ENCODE measurements around the gene GFPT1. TPM values are rescaled to one million over a fixed set of nuclear protein-coding genes. Genes with fewer than 3 reads are reported as not detected.

GFPT1 gene
- total and polyA plus RNA-seq, 2 experiments from 2014 or later = 60.8 to 62.0 TPM

DNA sequence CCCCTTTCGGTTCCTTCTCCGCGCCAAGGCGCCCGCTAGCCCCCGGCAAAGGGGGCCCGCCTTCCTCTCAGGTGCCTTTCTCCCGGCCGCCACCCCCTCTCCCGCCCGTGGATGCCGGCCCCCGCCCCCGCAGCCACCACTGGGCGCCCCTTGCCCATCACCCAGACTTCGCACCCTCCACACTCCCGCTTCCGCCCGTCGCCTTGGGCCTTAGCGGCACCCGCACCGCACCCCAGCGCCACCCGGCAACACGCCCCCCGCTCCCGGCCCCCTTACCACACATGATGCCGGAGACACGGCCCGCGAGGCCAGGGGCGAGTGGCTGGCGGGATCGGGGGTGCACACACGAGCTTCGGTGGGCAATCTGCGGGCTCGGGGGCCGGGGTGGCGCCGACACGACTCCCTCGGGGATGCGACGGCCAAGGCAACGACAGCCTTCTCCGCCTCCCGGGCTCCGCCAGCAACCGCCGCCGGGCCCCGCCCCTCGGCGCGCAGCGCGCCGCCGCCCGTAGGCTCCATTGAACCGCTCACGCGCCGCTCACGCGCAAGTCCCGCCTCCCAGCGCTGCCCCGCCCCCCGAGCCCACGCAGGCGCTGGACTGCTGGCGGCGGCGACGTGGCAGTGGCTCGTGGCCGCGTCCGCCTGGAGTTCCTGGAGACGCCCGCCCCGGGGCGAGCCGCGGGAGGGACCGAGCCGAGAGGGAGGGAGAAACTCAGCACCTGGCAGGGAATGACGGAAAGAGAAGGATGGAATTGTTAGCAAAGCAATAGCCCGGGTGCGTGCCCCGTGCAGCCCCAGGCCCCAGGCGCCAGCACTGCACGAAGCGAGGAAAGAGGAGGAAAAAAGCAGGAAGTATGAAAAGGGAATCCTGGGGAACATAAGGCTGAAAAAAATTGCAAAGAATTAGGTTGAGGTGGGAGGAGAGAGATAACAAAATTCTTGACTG, at the start of gene GFPT1 (continued):
- TF ChIP-seq JUNB (IDR thresholded peaks at IDR 0.05; ENCODE audit: unreplicated experiment) = no peak

DNA sequence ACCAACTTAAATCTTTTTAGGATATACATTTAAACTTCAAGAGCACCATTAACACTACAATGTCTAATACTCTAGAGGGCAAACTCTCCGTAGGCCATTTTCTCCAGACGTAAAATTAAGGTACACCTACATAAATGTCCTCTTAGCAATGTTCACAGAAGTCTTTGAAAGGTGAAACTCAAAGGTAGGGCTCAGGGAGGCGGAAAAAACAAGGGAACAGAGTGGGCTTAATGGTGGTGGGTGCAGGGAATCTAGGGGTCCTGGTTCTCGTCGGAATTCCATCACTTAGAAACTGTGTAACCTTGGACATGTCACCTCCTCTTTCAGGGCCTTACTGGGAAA, 49.5 kb upstream of the GFPT1 start:
- Histone ChIP-seq H3K36me3 (ENCODE audit: insufficient read depth) (0 out of 2 replicates have a peak, but pooled peaks cover 1% of the 10 kb centered on the region), H3K4me1 (ENCODE audit: insufficient read depth) (peaks cover 26% of the 10 kb centered on the region), H3K27ac (ENCODE audit: low read depth) (peak overlapping the region; percentile 86), H3F3A (replicated peaks; ENCODE audit: low read depth) (peaks cover 5% of the 10 kb centered on the region), H3K79me2 (replicated peaks; ENCODE audit: insufficient read depth) (no peaks in the 10 kb centered on the region; the same call in 1 of the 2 replicates), H3K4me2 (peak overlapping the region; percentile 80), H3K9me2 (ENCODE audit: insufficient read depth) (peaks cover 7% of the 10 kb centered on the region; the same call in 1 of the 2 replicates), H4K20me1 (replicated peaks; ENCODE audit: insufficient read depth) (no peaks in the 10 kb centered on the region), H2AFZ (peak overlapping the region; percentile 28; the same call in 1 of the 2 replicates), H3K4me3 (peak overlapping the region; percentile 62), H3K27me3 (ENCODE audit: insufficient read depth) (no peaks in the 10 kb centered on the region)
- TF ChIP-seq, protein P1, sequence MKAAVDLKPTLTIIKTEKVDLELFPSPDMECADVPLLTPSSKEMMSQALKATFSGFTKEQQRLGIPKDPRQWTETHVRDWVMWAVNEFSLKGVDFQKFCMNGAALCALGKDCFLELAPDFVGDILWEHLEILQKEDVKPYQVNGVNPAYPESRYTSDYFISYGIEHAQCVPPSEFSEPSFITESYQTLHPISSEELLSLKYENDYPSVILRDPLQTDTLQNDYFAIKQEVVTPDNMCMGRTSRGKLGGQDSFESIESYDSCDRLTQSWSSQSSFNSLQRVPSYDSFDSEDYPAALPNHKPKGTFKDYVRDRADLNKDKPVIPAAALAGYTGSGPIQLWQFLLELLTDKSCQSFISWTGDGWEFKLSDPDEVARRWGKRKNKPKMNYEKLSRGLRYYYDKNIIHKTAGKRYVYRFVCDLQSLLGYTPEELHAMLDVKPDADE (IDR thresholded peaks at IDR 0.05) = no peak
- TF ChIP-seq ZNF331 (CRISPR knock-in tag; IDR thresholded peaks at IDR 0.05; ENCODE audit: low read depth) (no peak), POLR2AphosphoS5 (IDR thresholded peaks at IDR 0.05; ENCODE audit: low read depth) (no peak)
- Mint-ChIP-seq H3K9me3 (0 out of 3 replicates have a peak, but pooled peaks cover 5% of the 10 kb centered on the region), H3K36me3 (ENCODE audit: low read depth) (no peaks in the 10 kb centered on the region; the same call in 2 of the 3 replicates), H3K27me3 (ENCODE audit: insufficient read depth, low read depth, poor library complexity) (peaks cover 11% of the 10 kb centered on the region), H3K4me1 (peaks cover 29% of the 10 kb centered on the region), H3K4me3 (peak overlapping the region; percentile 95), H3K27ac (peak overlapping the region; percentile 98)
- peak; percentile 5 for ATAC-seq
- peak; percentile 24 for DNase-seq (ENCODE audit: low spot score)

DNA sequence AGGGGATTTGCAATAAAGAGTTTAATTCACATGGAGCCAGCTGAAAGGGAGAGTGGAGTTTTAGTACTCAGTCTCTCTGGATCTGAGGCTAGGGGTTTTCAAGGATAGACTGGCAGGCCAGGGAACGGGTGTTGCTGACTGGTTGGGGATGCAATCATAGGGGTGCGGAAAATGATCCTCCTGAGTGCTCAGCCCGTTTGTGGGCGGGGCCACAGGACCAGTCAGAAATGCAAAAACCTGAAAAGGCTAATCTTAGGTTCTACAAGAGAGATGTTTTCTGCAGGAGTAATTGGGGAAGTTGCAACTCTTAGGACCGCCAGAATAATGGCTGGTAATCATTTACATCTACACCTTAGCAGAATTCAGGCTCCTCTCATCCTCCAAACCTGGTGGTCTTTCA, 47.7 kb upstream of the GFPT1 start:
- Histone ChIP-seq H3K27ac (ENCODE audit: low read depth) (no peak overlapping the region), H4K20me1 (replicated peaks; ENCODE audit: insufficient read depth) (no peaks in the 10 kb centered on the region; the same call in 1 of the 2 replicates), H3K36me3 (ENCODE audit: insufficient read depth) (0 out of 2 replicates have a peak, but pooled peaks cover 8% of the 10 kb centered on the region), H3K4me1 (ENCODE audit: insufficient read depth) (peaks cover 26% of the 10 kb centered on the region), H3K4me2 (peak overlapping the region; percentile 80), H3K79me2 (replicated peaks; ENCODE audit: insufficient read depth) (no peaks in the 10 kb centered on the region; the same call in 1 of the 2 replicates), H3K9me2 (ENCODE audit: insufficient read depth) (no peaks in the 10 kb centered on the region), H3K27me3 (ENCODE audit: insufficient read depth) (no peaks in the 10 kb centered on the region), H3K4me3 (no peak overlapping the region), H2AFZ (no peak overlapping the region), H3F3A (replicated peaks; ENCODE audit: low read depth) (peaks cover 5% of the 10 kb centered on the region)
- H3K27me3 Mint-ChIP-seq (ENCODE audit: insufficient read depth, low read depth, poor library complexity) = peaks cover 9% of the 10 kb centered on the region
- H3K4me3 Mint-ChIP-seq = no peak overlapping the region; the same call in 2 of the 3 replicates
- H3K4me1 Mint-ChIP-seq = peaks cover 29% of the 10 kb centered on the region
- 0 out of 2 replicates have a peak overlapping the region, but pooled peaks have one; percentile 21 for H3K27ac Mint-ChIP-seq
- peaks cover 2% of the 10 kb centered on the region; the same call in 2 of the 3 replicates for H3K36me3 Mint-ChIP-seq (ENCODE audit: low read depth)
- no peak for ATAC-seq
- H3K9me3 Mint-ChIP-seq = 0 out of 3 replicates have a peak, but pooled peaks cover 5% of the 10 kb centered on the region
- peak; percentile 40 for DNase-seq (ENCODE audit: low spot score)
- no peak for TF ChIP-seq ZNF114 (CRISPR knock-in tag; IDR thresholded peaks at IDR 0.05)
- TF ChIP-seq, protein P2, sequence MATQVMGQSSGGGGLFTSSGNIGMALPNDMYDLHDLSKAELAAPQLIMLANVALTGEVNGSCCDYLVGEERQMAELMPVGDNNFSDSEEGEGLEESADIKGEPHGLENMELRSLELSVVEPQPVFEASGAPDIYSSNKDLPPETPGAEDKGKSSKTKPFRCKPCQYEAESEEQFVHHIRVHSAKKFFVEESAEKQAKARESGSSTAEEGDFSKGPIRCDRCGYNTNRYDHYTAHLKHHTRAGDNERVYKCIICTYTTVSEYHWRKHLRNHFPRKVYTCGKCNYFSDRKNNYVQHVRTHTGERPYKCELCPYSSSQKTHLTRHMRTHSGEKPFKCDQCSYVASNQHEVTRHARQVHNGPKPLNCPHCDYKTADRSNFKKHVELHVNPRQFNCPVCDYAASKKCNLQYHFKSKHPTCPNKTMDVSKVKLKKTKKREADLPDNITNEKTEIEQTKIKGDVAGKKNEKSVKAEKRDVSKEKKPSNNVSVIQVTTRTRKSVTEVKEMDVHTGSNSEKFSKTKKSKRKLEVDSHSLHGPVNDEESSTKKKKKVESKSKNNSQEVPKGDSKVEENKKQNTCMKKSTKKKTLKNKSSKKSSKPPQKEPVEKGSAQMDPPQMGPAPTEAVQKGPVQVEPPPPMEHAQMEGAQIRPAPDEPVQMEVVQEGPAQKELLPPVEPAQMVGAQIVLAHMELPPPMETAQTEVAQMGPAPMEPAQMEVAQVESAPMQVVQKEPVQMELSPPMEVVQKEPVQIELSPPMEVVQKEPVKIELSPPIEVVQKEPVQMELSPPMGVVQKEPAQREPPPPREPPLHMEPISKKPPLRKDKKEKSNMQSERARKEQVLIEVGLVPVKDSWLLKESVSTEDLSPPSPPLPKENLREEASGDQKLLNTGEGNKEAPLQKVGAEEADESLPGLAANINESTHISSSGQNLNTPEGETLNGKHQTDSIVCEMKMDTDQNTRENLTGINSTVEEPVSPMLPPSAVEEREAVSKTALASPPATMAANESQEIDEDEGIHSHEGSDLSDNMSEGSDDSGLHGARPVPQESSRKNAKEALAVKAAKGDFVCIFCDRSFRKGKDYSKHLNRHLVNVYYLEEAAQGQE (IDR thresholded peaks at IDR 0.05; ENCODE audit: unreplicated experiment) = no peak
- TF ChIP-seq, protein P3, sequence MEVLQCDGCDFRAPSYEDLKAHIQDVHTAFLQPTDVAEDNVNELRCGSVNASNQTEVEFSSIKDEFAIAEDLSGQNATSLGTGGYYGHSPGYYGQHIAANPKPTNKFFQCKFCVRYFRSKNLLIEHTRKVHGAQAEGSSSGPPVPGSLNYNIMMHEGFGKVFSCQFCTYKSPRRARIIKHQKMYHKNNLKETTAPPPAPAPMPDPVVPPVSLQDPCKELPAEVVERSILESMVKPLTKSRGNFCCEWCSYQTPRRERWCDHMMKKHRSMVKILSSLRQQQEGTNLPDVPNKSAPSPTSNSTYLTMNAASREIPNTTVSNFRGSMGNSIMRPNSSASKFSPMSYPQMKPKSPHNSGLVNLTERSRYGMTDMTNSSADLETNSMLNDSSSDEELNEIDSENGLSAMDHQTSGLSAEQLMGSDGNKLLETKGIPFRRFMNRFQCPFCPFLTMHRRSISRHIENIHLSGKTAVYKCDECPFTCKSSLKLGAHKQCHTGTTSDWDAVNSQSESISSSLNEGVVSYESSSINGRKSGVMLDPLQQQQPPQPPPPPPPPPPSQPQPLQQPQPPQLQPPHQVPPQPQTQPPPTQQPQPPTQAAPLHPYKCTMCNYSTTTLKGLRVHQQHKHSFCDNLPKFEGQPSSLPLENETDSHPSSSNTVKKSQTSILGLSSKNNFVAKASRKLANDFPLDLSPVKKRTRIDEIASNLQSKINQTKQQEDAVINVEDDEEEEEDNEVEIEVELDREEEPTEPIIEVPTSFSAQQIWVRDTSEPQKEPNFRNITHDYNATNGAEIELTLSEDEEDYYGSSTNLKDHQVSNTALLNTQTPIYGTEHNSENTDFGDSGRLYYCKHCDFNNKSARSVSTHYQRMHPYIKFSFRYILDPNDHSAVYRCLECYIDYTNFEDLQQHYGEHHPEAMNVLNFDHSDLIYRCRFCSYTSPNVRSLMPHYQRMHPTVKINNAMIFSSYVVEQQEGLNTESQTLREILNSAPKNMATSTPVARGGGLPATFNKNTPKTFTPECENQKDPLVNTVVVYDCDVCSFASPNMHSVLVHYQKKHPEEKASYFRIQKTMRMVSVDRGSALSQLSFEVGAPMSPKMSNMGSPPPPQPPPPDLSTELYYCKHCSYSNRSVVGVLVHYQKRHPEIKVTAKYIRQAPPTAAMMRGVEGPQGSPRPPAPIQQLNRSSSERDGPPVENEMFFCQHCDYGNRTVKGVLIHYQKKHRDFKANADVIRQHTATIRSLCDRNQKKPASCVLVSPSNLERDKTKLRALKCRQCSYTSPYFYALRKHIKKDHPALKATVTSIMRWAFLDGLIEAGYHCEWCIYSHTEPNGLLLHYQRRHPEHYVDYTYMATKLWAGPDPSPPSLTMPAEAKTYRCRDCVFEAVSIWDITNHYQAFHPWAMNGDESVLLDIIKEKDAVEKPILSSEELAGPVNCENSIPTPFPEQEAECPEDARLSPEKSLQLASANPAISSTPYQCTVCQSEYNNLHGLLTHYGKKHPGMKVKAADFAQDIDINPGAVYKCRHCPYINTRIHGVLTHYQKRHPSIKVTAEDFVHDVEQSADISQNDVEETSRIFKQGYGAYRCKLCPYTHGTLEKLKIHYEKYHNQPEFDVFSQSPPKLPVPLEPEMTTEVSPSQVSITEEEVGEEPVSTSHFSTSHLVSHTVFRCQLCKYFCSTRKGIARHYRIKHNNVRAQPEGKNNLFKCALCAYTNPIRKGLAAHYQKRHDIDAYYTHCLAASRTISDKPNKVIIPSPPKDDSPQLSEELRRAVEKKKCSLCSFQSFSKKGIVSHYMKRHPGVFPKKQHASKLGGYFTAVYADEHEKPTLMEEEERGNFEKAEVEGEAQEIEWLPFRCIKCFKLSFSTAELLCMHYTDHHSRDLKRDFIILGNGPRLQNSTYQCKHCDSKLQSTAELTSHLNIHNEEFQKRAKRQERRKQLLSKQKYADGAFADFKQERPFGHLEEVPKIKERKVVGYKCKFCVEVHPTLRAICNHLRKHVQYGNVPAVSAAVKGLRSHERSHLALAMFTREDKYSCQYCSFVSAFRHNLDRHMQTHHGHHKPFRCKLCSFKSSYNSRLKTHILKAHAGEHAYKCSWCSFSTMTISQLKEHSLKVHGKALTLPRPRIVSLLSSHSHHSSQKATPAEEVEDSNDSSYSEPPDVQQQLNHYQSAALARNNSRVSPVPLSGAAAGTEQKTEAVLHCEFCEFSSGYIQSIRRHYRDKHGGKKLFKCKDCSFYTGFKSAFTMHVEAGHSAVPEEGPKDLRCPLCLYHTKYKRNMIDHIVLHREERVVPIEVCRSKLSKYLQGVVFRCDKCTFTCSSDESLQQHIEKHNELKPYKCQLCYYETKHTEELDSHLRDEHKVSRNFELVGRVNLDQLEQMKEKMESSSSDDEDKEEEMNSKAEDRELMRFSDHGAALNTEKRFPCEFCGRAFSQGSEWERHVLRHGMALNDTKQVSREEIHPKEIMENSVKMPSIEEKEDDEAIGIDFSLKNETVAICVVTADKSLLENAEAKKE (CRISPR knock-in tag; IDR thresholded peaks at IDR 0.05) = no peak

Data from GM23338 (cell line).